GM21515 (cell line): Measurements from ENCODE around the gene KBTBD6.
"Not testable (repeated sequence)": the region's sequence is repeated elsewhere in the genome, so short reads cannot be mapped to it uniquely, and the experiment has no call there.

Experiments used
- ATAC-seq: cut with Tn5 transposase; IDR thresholded peaks from one replicate; pipeline ENCODE4 v1.9.1; 2021; ENCODE audit not compliant: unreplicated experiment

The KBTBD6 gene

GRCh38 chr13:41132512-41133152, at the start of gene KBTBD6:
Gene KBTBD6 (minus strand): TSS chr13:41132802. CDS start chr13:41132511, 291 bp downstream.
- peak; percentile 96 for ATAC-seq

- no peak for ATAC-seq
Measured at GRCh38 chr13:41182231-41182630, 49.6 kb upstream of the KBTBD6 start.

GRCh38 chr13:41179593-41180250, 47.1 kb upstream of the KBTBD6 start:
- ATAC-seq = no peak

- ATAC-seq = no peak
Measured at GRCh38 chr13:41178040-41178439, 45.4 kb upstream of the KBTBD6 start.

GRCh38 chr13:41177616-41178015, 45.0 kb upstream of the KBTBD6 start:
- ATAC-seq = no peak

GRCh38 chr13:41175576-41175975, 43.0 kb upstream of the KBTBD6 start:
- ATAC-seq = not testable (repeated sequence)

GRCh38 chr13:41162151-41162550, 29.5 kb upstream of the KBTBD6 start:
- ATAC-seq = no peak

- ATAC-seq = no peak
Measured at GRCh38 chr13:41159174-41159573, 26.6 kb upstream of the KBTBD6 start.

GRCh38 chr13:41157048-41157717, 24.6 kb upstream of the KBTBD6 start:
- no peak for ATAC-seq

GRCh38 chr13:41156620-41157019, 24.0 kb upstream of the KBTBD6 start:
- ATAC-seq = no peak

- ATAC-seq = no peak
Measured at GRCh38 chr13:41154042-41154441, 21.4 kb upstream of the KBTBD6 start.

GRCh38 chr13:41152005-41152404, 19.4 kb upstream of the KBTBD6 start:
- no peak for ATAC-seq

- no peak for ATAC-seq
Measured at GRCh38 chr13:41150058-41150457, 17.5 kb upstream of the KBTBD6 start.

GRCh38 chr13:41148419-41149283, 16.0 kb upstream of the KBTBD6 start:
- ATAC-seq = no peak

- ATAC-seq = no peak
Measured at GRCh38 chr13:41145136-41145908, 12.7 kb upstream of the KBTBD6 start.

GRCh38 chr13:41144576-41144975, 12.0 kb upstream of the KBTBD6 start:
- ATAC-seq = no peak

GRCh38 chr13:41139296-41139966, 6.8 kb upstream of the KBTBD6 start:
- no peak for ATAC-seq

- no peak for ATAC-seq
Measured at GRCh38 chr13:41137951-41138350, 5.3 kb upstream of the KBTBD6 start.

GRCh38 chr13:41137241-41137640, 4.6 kb upstream of the KBTBD6 start:
- ATAC-seq = no peak
